NK-92 treated with Interleukin-12 subunit alpha and Interleukin-12 subunit beta, amount 100 ng/mL, for 24 hours (cell line): ENCODE results near the gene LIN7A.

Experiments used
- DNase-seq: peaks from one replicate; lab custom pipeline; 2025; lab: John Stamatoyannopoulos, UW

Gene LIN7A, protein sequence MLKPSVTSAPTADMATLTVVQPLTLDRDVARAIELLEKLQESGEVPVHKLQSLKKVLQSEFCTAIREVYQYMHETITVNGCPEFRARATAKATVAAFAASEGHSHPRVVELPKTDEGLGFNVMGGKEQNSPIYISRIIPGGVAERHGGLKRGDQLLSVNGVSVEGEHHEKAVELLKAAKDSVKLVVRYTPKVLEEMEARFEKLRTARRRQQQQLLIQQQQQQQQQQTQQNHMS

DNA sequence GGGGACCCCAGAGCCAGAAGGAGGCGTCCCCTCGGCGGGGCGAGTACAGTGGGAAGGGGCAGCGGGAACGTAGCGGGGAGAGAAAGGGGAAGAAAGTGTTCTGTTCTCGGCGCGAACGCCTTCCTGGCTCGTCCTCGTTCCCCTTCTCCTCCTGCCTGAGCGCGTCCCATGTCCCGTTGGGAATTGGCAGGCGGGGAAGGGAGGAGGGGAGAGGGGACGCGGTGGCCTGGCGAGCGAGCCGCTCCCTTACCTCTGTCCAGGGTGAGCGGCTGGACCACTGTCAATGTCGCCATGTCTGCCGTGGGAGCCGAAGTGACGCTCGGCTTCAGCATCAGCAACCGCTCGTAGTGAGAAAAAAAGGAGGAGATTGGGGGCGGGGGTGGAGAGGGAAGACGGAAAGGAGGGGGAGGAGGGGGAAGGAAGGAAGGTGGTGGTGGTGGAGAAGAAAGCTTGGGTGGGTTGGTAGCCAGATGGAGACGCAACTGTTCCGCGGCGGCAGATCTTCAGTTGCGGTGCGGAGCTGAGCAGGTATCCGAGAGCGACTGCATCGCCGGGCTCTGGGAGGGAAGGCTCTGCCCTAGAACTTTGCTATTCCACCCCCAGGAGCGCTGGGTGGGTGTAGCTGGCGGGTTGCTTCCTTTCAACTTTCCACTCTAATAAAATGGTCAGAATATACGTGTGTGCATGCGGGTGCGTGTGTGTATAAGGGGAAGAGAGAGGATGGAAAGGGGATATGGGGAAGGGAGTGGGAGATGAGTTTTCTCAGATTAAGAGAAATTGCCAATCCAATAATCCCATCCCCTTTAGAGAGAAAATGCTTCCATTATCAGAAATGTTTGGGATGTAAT lies at the start of gene LIN7A:
Gene LIN7A (minus strand): TSS at position 544 of the 848 bp plus-strand sequence. CDS start 212 bp downstream, at position 332.
- DNase-seq: no peak

DNA sequence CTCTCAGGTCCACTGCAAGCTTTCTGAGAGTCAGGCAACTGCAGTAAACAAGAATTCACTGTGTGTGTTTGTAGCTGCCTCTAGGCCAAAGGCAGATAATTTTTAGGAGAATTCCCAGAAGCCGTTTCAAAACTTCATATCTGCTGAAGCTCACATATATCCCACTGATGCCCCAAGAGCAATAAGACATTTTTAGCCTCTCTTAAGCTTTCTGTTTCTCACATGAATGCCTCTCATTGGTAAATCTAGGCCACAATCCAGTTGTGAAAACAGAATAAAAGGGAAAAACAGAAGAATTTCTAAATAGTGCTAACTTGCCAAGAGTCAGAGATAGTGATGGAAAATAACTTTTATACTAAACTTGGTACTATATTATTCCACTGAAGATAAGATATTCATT lies 48.5 kb upstream of the LIN7A start:
- DNase-seq: no peak

DNA sequence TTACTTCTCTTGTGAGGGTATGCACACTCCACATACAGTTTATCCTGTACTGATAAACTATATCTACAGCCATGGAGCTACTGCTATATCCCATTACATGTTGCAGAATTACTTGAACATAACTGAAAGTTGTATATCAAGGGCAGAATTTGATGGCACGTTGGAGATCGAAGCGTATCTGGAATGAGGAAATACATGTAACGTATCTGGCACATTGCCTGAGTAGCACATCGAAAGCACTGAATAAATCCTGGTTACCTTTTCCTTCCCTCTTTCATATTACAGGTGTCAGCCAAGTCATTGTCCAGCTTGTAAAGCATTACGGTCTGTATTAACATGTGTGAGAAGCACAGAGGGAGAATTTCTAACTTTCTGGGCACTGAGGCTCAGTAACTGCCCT lies 42.1 kb upstream of the LIN7A start:
- DNase-seq: no peak

DNA sequence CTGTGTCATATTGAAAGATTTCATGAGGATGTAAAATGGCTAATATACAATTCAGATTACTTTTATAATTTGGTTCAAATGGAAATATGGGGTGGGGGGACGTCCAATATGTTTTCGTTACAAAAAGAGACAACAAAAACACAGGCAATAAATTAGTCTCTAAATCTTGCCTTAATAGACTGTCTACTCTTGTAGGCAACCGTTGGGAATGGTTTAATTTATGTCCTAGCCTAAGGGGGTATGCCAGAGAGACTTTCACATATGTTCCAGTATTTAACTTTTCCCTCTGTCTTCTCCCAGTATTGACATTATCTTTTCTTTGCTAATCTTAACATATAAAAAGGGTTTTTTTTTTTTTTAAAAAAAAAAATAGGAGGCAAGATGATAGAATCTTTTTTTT lies 41.5 kb upstream of the LIN7A start:
- DNase-seq: no peak

DNA sequence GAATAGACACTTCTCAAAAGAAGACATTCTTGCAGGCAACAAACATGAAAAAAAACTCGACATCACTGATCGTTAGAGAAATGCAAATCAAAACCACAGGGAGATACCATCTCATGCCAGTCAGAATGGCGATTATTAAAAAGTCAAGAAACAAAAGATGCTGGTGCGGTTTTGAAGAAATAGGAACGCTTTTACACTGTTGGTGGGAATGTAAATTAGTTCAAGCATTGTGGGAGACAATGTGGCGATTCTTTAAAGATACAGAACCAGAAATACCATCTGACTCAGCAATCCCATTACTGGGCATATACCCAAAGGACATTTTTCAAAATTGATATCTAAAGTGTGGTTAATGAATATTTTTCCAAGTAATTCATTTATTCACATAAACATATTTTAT lies 39.6 kb upstream of the LIN7A start:
- no peak for DNase-seq

DNA sequence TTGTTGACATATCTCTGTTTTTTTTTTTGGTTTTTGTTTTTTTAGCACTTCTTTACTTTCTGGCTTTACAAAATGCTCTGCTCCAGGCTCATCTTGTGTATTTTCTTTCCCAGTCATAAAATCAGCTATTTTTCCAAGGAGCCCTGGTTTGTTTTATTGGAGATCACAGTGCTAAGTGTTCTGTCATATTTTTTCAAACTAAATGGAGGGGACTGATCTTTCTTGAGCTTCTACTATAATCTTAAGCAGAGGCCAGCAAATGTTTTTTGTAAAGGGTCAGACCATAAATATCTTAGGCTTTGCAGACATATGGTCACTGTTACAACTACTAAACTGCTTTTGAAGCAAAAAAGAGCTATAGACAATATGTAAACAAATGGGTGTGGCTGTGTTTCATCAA lies 30.6 kb upstream of the LIN7A start:
- no peak for DNase-seq

DNA sequence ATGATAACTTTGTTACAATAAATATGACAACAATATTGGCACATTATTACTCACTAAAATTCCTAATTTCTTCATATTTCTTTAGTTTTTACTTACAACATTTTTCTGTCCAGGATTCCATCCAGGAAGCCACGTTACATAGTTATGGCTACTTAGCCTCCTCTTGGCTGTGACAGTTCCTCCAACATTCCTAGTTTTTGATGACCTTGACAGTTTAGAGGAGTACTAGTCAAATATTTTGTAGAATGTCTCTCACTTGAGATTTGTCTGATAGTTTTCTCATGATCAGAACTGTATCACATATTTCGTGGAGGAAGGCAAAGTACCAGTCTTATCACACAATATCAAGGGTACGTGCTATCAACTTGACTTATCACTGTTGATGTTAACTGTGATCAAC lies 29.8 kb upstream of the LIN7A start:
- DNase-seq: no peak

DNA sequence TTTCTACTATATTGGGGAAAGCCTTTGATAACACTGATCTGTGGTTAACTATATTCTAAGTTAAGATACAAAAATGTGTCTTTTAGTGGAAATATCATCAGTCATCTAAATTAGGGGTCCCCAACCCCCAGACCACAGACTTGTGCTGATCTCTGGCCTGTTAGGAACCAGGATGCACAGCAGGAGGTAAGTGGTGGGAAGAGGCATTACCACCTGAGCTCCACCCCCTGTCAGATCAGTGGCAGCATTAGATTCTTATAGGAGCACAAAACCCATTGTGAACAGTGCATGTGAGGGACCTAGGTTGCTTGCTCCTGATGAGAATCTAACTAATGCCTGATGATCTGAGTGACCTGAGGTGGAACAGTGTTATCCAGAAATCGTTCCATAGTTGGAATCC lies 28.3 kb upstream of the LIN7A start:
- no peak for DNase-seq

DNA sequence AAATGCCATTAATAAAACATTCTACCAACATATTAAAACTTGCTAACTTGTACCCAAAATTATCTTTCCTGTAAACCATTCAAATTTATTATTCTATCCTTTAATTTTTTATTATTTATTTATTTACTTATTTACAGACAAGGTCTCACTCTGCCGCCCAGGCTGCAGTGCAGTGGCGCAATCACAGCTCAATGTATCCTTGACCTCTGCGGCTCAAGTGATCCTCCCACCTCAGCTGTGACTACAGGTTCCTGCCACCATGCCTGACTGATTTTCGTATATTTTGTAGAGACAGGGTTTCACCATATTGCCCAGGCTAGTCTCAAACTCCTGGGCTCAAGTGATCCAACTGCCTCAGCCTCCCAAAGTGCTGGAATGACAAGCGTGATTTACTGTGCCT lies 20.4 kb upstream of the LIN7A start:
- no peak for DNase-seq

DNA sequence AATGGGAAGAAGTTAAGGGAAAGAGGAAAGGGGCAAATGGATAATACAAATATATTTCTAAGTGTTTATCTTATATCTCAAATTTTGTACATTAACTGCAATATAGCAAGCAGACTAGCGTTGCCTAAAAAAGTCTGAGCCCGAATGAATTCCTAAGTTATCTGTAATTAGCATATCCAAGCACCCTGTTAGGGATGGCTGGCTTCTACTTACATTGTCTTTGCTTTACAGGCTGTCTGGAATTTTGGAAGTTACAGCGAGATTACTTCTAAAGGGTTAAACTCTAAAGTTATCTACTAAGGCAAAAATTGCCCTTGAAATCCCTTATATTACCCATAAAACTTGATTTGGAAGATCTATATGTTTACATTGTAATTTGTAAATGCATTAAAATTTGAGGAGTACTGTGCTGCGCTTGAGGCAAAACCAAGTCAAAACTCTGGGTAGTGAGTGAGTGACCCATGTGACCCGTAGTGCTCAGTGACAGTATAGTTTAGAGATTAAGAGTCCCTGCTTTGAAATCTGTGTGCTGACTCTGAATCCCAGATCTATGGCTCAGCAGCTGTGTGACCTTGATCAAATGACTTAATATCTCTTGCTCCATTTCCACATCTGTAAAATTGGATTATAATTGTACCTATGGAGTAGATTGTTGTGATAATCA lies 17.3 kb upstream of the LIN7A start:
- DNase-seq: no peak

DNA sequence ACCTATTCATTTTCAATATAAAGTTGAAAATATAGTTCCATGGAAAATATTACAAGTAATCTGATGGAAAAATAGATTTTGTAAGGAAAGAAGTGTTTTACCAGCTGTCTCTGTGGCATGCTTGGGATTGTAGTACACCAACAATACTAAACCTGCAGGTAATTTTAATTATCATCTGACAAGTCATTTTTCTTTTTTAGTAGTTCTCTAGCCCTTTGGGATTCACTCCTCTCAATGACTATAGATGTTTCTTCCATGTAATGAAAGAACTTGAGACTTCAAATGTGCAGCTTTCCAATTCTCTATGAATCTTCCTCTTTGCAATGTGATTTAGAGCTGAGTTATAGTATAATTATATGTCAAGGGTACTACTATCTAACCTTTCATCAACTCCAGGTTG lies 14.7 kb upstream of the LIN7A start:
- DNase-seq: no peak

DNA sequence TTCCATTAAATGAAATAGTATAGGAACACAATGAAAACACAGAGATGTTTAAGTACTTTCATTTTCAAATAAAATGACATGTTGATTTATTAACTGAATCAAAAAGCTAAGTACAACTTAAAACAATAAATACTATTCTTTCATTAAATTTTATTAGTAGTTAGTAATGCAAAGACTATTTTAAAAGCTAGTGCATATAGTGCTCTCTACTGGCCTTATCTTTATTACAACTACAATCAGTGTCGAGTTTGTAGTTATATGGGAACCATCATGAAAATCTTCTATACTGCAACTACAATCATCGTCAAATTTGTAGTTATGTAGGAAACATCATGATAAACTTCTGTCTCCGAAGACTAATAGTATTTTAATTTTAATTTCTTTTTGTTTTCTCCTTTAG lies 8.9 kb upstream of the LIN7A start:
- DNase-seq: no peak

DNA sequence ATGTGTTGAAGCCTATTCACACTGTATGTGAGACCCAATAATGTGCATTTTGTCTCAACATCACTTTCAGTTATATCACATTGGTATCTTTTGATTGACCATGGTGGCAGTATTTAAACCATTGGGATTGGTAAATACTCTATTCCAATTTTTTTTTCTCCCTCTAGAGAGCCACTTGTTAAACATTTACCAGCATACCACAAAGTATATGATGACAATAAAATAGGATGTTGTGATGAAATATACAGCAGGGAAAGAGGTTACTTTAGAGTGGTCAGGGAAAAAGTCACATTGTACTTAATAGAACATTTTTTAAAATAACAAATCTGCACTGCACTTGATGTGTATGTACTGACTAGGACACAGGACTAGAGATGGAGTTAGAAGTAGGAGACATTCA lies 5.6 kb upstream of the LIN7A start:
- no peak for DNase-seq

DNA sequence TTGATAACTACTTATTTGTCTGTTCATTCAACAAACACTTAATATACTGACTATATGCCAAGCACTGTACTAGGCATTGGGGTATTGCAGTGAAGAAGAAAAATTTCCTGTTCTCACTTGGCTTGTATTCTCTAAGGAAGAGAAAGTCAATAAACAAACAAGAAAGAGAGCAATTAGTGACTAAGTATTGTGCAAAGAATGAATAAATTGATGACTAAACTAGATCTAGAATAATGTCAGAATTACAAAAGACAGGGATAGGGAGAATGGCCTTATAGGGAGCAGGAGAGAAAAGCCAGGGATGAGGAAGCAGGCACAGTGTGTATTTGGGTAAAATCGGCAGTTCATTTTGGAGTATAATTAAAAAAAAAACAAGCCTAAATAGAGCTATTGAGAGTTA lies 4.2 kb upstream of the LIN7A start:
- no peak for DNase-seq

DNA sequence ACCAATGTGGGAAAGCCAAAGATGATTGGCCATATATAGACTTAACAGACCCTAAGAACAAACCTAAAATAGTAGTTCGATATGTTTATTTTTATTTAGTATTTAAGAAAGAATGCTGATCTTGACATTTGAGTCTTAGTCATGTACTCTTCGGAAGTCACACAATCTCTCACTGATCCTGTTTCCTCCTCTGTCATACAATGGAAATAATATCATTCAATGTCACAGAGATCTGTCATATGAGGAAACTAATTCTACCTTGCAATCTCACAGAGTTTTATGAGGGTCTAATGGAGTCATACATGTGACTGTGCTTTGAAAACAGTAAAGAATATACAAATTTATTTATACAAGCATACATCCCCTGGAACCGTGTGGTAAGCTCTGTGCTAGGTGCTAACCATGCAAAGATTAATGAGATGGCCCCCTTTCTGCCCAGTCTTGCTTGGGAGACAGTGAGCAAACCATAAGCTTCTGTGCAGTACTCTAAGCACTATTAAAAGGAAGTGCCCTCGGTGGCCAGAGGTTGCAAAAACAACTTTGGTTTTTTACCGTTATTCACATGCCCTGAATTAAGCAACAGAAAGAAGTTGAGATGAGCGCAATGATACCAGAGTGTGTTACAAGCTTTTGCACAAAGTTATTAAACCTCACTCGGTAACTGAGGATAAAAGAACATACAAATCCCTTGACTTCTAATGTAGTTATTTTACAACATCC lies 1.7 kb upstream of the LIN7A start:
- no peak for DNase-seq

DNA sequence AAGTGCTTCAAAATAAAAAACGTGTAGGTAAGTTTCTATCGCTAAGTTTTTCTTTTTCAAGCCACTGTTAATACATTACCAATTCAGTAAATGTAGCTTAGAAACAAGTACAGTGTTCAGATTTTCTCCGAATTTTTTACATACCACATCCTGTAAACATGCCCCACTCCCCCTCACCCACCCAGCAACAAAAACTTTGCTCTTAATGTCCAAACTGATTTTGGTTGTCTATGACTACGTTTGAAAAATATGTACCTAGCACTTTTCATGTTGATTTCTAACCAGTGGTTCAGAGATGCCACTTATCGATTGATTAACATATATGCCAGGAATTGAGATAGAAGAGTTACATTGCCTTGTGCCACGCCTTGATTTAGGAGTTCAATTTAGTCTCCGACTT lies 663 bp upstream of the LIN7A start:
- DNase-seq: no peak

DNA sequence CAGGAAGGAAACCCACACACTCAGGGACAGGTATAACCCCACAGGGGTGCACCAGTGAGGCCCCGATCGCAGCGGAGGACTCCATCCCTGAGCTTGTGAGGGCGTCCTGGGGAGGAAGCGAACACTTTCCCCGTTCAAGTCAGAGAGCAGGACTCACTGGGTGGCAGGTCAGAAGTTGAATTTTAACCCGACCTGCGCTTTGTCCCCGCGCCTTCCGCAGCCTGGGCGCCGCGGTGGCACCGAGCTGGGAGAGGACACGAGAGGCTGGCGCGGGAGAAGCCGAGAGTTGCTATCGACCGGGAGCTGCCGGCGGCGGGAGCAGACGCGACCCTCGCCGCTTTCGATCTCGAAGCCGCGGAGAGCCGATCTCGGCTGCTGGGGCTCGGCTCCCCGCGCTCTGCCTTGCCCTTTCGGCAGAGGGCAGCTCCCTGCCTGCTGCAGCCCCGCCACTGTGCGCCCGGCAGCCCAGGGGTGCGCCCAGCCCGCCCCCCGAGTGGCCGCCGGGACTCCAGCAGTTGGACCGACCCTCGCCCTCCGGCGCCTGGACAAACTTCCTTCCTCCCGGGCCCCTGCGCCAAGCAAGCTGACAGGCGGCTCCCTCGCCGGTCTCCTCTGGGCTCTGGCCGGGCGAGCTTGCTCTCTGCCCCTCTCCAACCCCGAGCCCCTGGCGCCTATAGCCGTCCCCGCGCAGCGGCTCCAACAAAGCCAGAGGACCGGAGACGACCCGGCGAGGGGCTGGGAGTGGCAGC lies 918 bp downstream of the LIN7A start:
- DNase-seq: no peak

DNA sequence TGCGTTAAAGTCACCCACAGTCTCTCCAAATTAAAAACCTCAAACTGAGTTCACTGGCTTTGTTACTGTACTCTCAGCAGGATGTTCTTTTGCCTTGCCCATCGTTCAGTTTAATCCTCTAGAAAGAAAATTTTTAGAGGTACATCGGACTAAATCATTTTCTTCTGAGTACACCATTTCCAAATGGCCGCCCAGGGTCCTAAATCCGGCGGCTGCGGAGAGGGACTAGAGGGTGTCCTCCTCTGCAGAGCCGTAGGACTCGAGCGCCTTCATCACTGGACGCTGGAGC lies 1.4 kb downstream of the LIN7A start:
- DNase-seq: no peak

DNA sequence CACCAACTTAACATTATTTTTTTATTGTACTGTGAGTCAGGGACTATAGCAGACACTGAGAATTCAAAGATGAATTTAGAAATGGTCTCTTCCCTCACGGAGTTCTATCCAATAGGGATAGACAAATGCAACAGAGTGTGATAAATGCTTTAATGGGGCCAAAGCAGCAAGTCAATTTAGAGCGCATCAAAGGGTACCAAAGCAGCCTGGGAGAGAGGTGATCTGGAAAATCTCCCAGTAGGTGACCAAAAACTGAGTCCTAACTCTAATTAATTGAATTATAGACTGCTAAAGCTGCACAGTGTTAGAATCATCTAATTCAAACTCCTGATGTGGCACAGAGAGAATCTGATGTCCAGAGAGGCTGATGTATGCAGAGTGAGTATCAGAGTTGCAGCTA lies 2.6 kb downstream of the LIN7A start:
- no peak for DNase-seq

DNA sequence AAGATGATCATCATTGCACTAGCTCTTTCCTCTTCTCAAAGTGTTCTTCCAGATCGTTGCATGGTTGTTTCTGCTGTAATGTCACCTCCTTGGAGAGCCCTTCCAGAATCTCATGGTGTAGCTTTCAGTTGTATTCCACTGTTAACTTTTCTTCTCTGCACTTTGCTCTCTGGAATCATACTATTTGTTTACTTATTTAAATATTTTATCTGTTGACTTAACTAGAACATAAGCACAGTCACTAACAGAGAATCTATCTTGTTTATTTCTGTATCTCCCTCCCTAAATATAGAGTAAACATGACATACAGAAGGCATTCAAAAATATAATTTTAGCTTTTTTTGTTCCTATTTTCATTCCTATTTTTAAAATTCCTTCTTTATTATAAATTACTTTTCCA lies 11.8 kb downstream of the LIN7A start:
- DNase-seq: no peak

DNA sequence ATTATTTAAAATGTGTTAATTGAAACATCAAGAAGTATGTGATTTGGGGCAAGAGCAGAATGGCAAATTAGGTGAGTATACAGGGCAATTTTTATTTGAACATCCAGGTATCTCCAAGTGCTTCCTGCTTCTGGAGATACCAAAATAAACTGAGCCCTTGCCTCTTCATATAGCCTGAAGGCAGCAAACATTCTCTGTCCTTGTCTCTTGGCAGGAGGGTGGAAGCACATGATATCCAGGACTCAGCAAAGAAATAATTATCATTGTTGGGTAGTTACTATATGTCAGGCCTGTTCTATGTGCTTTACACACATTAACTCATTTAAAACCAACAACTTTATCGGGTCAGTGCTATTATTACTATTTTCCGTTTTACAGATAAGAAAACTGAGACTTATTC lies 12.5 kb downstream of the LIN7A start:
- no peak for DNase-seq

DNA sequence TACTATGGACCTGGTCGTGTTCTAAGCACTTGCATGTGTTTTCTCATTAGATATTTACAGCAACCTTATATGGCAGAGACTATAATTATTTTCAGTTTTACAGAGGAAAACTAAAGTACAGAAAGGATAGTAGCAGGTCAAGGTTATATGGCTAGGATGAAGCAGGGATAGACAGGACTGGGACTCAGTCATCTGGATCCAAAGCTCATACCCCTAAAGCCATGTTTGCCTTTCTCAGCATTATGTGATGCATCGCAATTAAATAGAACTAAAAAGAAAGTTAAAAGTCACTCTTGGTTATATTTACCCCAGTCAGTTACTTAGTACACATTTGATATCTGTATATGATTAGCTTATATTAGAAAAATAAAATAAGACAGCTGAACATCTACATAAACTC lies 13.3 kb downstream of the LIN7A start:
- no peak for DNase-seq
